Neural cell (in vitro differentiated cells): ENCODE data around the gene OSBPL7.

Experiments used
- CTCF ChIP-seq: fragments of 450-650 bp; IDR thresholded peaks from 2 replicates; pipeline ENCODE4 v1.5.1; 2014; ENCODE audit warnings: antibody characterized with exemption, mild to moderate bottlenecking, moderate library complexity; ENCODE audit not compliant: poor library complexity, severe bottlenecking
- EZH2 ChIP-seq: fragments of 200-600, 300-800 bp; shearing (Covaris generic), sonication (generic); IDR thresholded peaks from 2 replicates; pipeline ENCODE4 v1.6.1; 2014; ENCODE audit warnings: antibody characterized with exemption, low read length, borderline replicate concordance, mild to moderate bottlenecking; ENCODE audit not compliant: insufficient read depth, poor library complexity, severe bottlenecking

- TF ChIP-seq EZH2 (no peak), CTCF (no peak)
Observed at GRCh38 chr17:47820033-47820789, 1.4 kb downstream of the OSBPL7 start.
